Right forelimb (tissue), 1 donor: Measurements from ENCODE around the gene STEAP4.
"Not testable (repeated sequence)": the region's sequence is repeated elsewhere in the genome, so short reads cannot be mapped to it uniquely, and the experiment has no call there.

Source experiments
- DNase-seq: peaks from one replicate; pipeline ENCODE4 v3.0.0-alpha.2; 2018

The STEAP4 gene

GRCh38 chr7:88312061-88312663 is 5.5 kb upstream of the STEAP4 start:
- no peak for DNase-seq

- no peak for DNase-seq
Observed at GRCh38 chr7:88311675-88312036, 5.0 kb upstream of the STEAP4 start.

- DNase-seq: no peak
Observed at GRCh38 chr7:88310956-88311674, 4.4 kb upstream of the STEAP4 start.

- DNase-seq: no peak
Observed at GRCh38 chr7:88309819-88310218, 3.1 kb upstream of the STEAP4 start.

- no peak for DNase-seq
Observed at GRCh38 chr7:88307823-88308222, 1.1 kb upstream of the STEAP4 start.

GRCh38 chr7:88307412-88307811 is 718 bp upstream of the STEAP4 start:
- no peak for DNase-seq

GRCh38 chr7:88305044-88305443 is 1.6 kb downstream of the STEAP4 start:
- DNase-seq: no peak

GRCh38 chr7:88302486-88302885 is 4.2 kb downstream of the STEAP4 start:
- DNase-seq: no peak

- no peak for DNase-seq
Observed at GRCh38 chr7:88301924-88302323, 4.8 kb downstream of the STEAP4 start.

GRCh38 chr7:88300401-88300945 is 6.2 kb downstream of the STEAP4 start:
- DNase-seq: no peak

- no peak for DNase-seq
Observed at GRCh38 chr7:88299126-88299525, 7.6 kb downstream of the STEAP4 start.

GRCh38 chr7:88293866-88294265 is 12.8 kb downstream of the STEAP4 start:
- no peak for DNase-seq

- no peak for DNase-seq
Observed at GRCh38 chr7:88291398-88292173, 15.1 kb downstream of the STEAP4 start.

GRCh38 chr7:88290491-88290890 is 16.2 kb downstream of the STEAP4 start:
- no peak for DNase-seq

GRCh38 chr7:88289564-88290025 is 17.1 kb downstream of the STEAP4 start:
- no peak for DNase-seq

GRCh38 chr7:88281749-88282148 is 24.9 kb downstream of the STEAP4 start:
- no peak for DNase-seq

- DNase-seq: no peak
Observed at GRCh38 chr7:88280801-88281200, 25.9 kb downstream of the STEAP4 start.

- no peak for DNase-seq
Observed at GRCh38 chr7:88279323-88279722, 27.4 kb downstream of the STEAP4 start.

GRCh38 chr7:88278881-88279280 is 27.8 kb downstream of the STEAP4 start:
- DNase-seq: no peak

- DNase-seq: no peak
Observed at GRCh38 chr7:88276605-88277153, 30.0 kb downstream of the STEAP4 start.

- DNase-seq: not testable (repeated sequence)
Observed at GRCh38 chr7:88274856-88275255, 31.8 kb downstream of the STEAP4 start.

GRCh38 chr7:88269586-88269985 is 37.1 kb downstream of the STEAP4 start:
- no peak for DNase-seq

GRCh38 chr7:88268858-88269257 is 37.8 kb downstream of the STEAP4 start:
- no peak for DNase-seq
